ENCODE results near the gene HDGFL3. TPM values are rescaled to one million over a fixed set of nuclear protein-coding genes. Genes with fewer than 3 reads are reported as not detected.
A peak's percentile ranks its signal among the peaks of the same experiment; 100 is the strongest.
"Not testable (repeated sequence)": the region's sequence is repeated elsewhere in the genome, so short reads cannot be mapped to it uniquely, and the experiment has no call there.

HDGFL3 gene
- total RNA-seq, 2 donors from 2014 or later = 30.6 to 48.1 TPM

GRCh38 chr15:83110381-83110780, 97.2 kb downstream of the HDGFL3 start:
- intact Hi-C loops (cut with DNase I) = loop anchor here in 1 of 2 donors (10.0 kb wide), 1 partner anchor 96 kb away; the partner anchor contains the start of gene C15orf40
- ATAC-seq = no peak
- no peak for DNase-seq

GRCh38 chr15:83109532-83109931, 98.1 kb downstream of the HDGFL3 start:
- ATAC-seq (peak in 1 of 2 donors; percentile 5), DNase-seq (no peak)
- intact Hi-C loops (cut with DNase I) = loop anchor here in 1 of 2 donors (5.0 kb wide), 1 partner anchor 97 kb away; the partner anchor contains the start of gene C15orf40

- ATAC-seq (peak; percentile 46 to 83), DNase-seq (peak; percentile 69)
- intact Hi-C loops (cut with DNase I) = loop anchor here in 1 of 2 donors (5.0 kb wide), 1 partner anchor 96 kb away; the partner anchor contains the start of gene C15orf40
Measured at GRCh38 chr15:83108266-83109219, 99.1 kb downstream of the HDGFL3 start.

GRCh38 chr15:83107841-83108181, 99.8 kb downstream of the HDGFL3 start:
- intact Hi-C loops (cut with DNase I) = loop anchor here in 1 of 2 donors (5.0 kb wide), 1 partner anchor 96 kb away; the partner anchor contains the start of gene C15orf40
- ATAC-seq (peak; percentile 11 to 21), DNase-seq (no peak)

- intact Hi-C loops (cut with DNase I) = loop anchor here in 1 of 2 donors (5.0 kb wide), 1 partner anchor 95 kb away; the partner anchor contains the start of gene C15orf40
- DNase-seq = peak; percentile 52
- ATAC-seq = peak; percentile 48 to 72
Measured at GRCh38 chr15:83106994-83107840, 100.4 kb downstream of the HDGFL3 start, which contains the start of gene TM6SF1. TSS of gene TM6SF1 (plus strand) at chr15:83107645. CDS start at chr15:83107681, 36 bp downstream.

- intact Hi-C loops (cut with DNase I) = loop anchor here in 1 of 2 donors (5.0 kb wide), 1 partner anchor 93 kb away; the partner anchor contains the start of gene C15orf40
- no peak for ATAC-seq
- no peak for DNase-seq
Measured at GRCh38 chr15:83105440-83105839, 102.2 kb downstream of the HDGFL3 start.

GRCh38 chr15:83104141-83104540, 103.5 kb downstream of the HDGFL3 start:
- intact Hi-C loops (cut with DNase I) = loop anchor here in 1 of 2 donors (5.0 kb wide), 1 partner anchor 37 kb away; the partner anchor contains the start of gene BTBD1

GRCh38 chr15:83102346-83102745, 105.3 kb downstream of the HDGFL3 start:
- ATAC-seq (no peak), DNase-seq (no peak)
- intact Hi-C loops (cut with DNase I) = loop anchor here in 1 of 2 donors (5.0 kb wide), 1 partner anchor 35 kb away; the partner anchor contains the start of gene BTBD1

More at GRCh38 chr15:83104141-83104540, 103.5 kb downstream of the HDGFL3 start:
- peak in 1 of 2 donors; percentile 8 for ATAC-seq
- DNase-seq = no peak

- ATAC-seq (peak in 1 of 2 donors; percentile 71), DNase-seq (no peak)
- intact Hi-C loops (cut with DNase I) = loop anchor here in 1 of 2 donors (5.0 kb wide), 1 partner anchor 33 kb away; the partner anchor contains the start of gene BTBD1
Measured at GRCh38 chr15:83100097-83100646, 107.5 kb downstream of the HDGFL3 start.

GRCh38 chr15:83099290-83099689, 108.3 kb downstream of the HDGFL3 start:
- DNase-seq (no peak), ATAC-seq (peak in 1 of 2 donors; percentile 47)
- intact Hi-C loops (cut with DNase I) = no loop called here

GRCh38 chr15:83098079-83098478, 109.5 kb downstream of the HDGFL3 start:
- intact Hi-C loops (cut with DNase I) = no loop called here
- DNase-seq (no peak), ATAC-seq (no peak)

GRCh38 chr15:83094583-83094982, 113.0 kb downstream of the HDGFL3 start:
- intact Hi-C loops (cut with DNase I) = no loop called here
- ATAC-seq (no peak), DNase-seq (no peak)

GRCh38 chr15:83092309-83092976, 115.2 kb downstream of the HDGFL3 start:
- DNase-seq (peak; percentile 70), ATAC-seq (peak; percentile 84 to 95)
- intact Hi-C loops (cut with DNase I) = no loop called here

- DNase-seq = not testable (repeated sequence)
Measured at GRCh38 chr15:83091965-83092308, 115.7 kb downstream of the HDGFL3 start.

GRCh38 chr15:83090465-83090864, 117.2 kb downstream of the HDGFL3 start:
- intact Hi-C loops (cut with DNase I) = no loop called here
- ATAC-seq (no peak), DNase-seq (no peak)

More at GRCh38 chr15:83091965-83092308, 115.7 kb downstream of the HDGFL3 start:
- intact Hi-C loops (cut with DNase I); ATAC-seq: not testable (repeated sequence)

- no peak for ATAC-seq
- intact Hi-C loops (cut with DNase I) = no loop called here
- no peak for DNase-seq
Measured at GRCh38 chr15:83088876-83089275, 118.7 kb downstream of the HDGFL3 start.

- intact Hi-C loops (cut with DNase I) = no loop called here
- DNase-seq = no peak
- no peak for ATAC-seq
Measured at GRCh38 chr15:83087576-83087975, 120.0 kb downstream of the HDGFL3 start.

All from left cardiac atrium (tissue), 4 donors.